ENCODE data around the gene RNF208. TPM values are rescaled to one million over a fixed set of nuclear protein-coding genes. Genes with fewer than 3 reads are reported as not detected.

Gene RNF208
- total and polyA plus RNA-seq, 2 donors (not counting 1 experiment from before 2014, with no cell fraction given) = 1.1 to 1.4 TPM

- H3K9me3 ChIP-seq (ENCODE audit: control extremely low read depth in 1 of 3, control insufficient read depth in 2 of 3, insufficient read depth in 1 of 3, low read length in 2 of 3) = peaks cover 0 to 3% (median 0%) of the 10 kb centered on the region in 3 donors
- H2AFZ ChIP-seq (ENCODE audit: insufficient read depth, low read depth, low read length, poor library complexity, severe bottlenecking) = no peak within 1 kb of the TSS
- ChIA-PET POLR2A (no interaction called here), CTCF (interaction anchor here (0.9 to 1.2 kb wide), 2 partner anchors 112 to 135 kb away, joined by 3 to 4 read pairs; no protein-coding TSS in a partner anchor)
- H3K27me3 Mint-ChIP-seq = peaks cover 4% of the 10 kb centered on the region
- no peaks in the 10 kb centered on the region for H3K36me3 ChIP-seq (replicated peaks in 1 of 2; ENCODE audit: control extremely low read depth in 1 of 2, control insufficient read depth in 1 of 2, extremely low read depth in 1 of 2, insufficient read depth in 2 of 2, low read length in 1 of 2)
- no peak within 1 kb of the TSS for H3K27ac ChIP-seq (ENCODE audit: low read length in 2 of 2)
- peaks cover under 1% of the 10 kb centered on the region for H3K79me2 ChIP-seq (ENCODE audit: control insufficient read depth, insufficient read depth, low read length)
- ATAC-seq (ENCODE audit: low read depth) (no peak), DNase-seq (no peak)
- WGBS (ENCODE audit: insufficient coverage) = 83% methylated on average over 13 of the region's 14 CpGs
- no peak within 1 kb of the TSS for H3K4me3 ChIP-seq (ENCODE audit: control extremely low read depth in 1 of 5, extremely low read depth in 1 of 5, insufficient read depth in 1 of 5, low read depth in 2 of 5, low read length in 4 of 5)
- peaks cover 0 to 38% (median 2%) of the 10 kb centered on the region in 4 experiments for H3K27me3 ChIP-seq (replicated peaks in 1 of 4; ENCODE audit: control extremely low read depth in 1 of 4, control insufficient read depth in 3 of 4, insufficient read depth in 4 of 4, low read length in 3 of 4)
- H3K9me3 Mint-ChIP-seq (ENCODE audit: insufficient read depth) = no peaks in the 10 kb centered on the region
- H3K4me3 Mint-ChIP-seq = no peak within 1 kb of the TSS
- H3K4me1 ChIP-seq (ENCODE audit: control insufficient read depth in 2 of 2, insufficient read depth in 2 of 2, low read length in 2 of 2) = peaks cover 21 to 26% of the 10 kb centered on the region in 2 donors
- TF ChIP-seq CTCF (IDR thresholded peaks at IDR 0.05) = no peak
- no peak for TF ChIP-seq EZH2 (IDR thresholded peaks at IDR 0.05; ENCODE audit: borderline replicate concordance, insufficient read depth, low read depth, low read length, poor library complexity, severe bottlenecking)
- H3K4me2 ChIP-seq (replicated peaks; ENCODE audit: low read depth, low read length, poor library complexity, severe bottlenecking) = no peak within 1 kb of the TSS
- peaks cover 19% of the 10 kb centered on the region for H3K4me1 Mint-ChIP-seq
- intact Hi-C loops (cut with micrococcal nuclease) = no loop called here
- no peak within 1 kb of the TSS for H3K27ac Mint-ChIP-seq
- no peak within 1 kb of the TSS for H3K9ac ChIP-seq (ENCODE audit: low read length)
- no peaks in the 10 kb centered on the region for H4K20me1 ChIP-seq (ENCODE audit: control insufficient read depth, insufficient read depth, low read length, poor library complexity, severe bottlenecking)
Observed at GRCh38 chr9:137230705-137231371, 8.8 kb upstream of the RNF208 start, which contains the start of gene SLC34A3. TSS of gene SLC34A3 (plus strand) at chr9:137230901. CDS start at chr9:137231703, 802 bp downstream.

Measured in B cell (primary cell).